ENCODE results near the gene SCYGR3.

Gene SCYGR3, protein sequence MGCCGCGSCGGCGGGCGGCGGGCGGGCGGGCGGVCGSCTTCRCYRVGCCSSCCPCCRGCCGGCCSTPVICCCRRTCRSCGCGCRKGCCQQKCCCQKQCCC

DNA sequence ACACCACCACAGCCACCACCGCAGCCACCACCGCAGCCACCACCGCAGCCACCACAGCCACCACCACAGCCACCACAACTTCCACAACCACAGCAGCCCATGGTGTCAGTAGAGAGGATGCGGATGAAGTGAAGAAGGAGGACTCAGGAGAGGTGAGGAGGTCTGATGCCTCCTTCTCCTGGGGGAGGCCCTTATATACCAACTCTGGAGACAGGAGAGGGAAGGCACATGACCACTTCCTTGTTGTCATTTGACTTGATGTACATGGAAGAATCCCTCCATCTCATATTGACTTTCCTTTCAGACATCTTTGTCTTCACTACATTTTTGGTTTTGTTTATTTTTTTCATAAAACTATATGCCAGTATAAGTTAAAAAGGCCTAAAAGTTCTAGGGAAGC lies at the start of gene SCYGR3:
Gene SCYGR3 (minus strand): TSS at position 101 of the 400 bp plus-strand sequence. CDS start 0 bp downstream, at position 101.
- DNase-seq (ENCODE audit: low read depth in 4 of 4, low spot score in 1 of 4): no peak

GRCh38 chr2:227661827-227662226 lies 47.2 kb upstream of the SCYGR3 start:
- DNase-seq (ENCODE audit: low read depth in 4 of 4, low spot score in 1 of 4): no peak

DNA sequence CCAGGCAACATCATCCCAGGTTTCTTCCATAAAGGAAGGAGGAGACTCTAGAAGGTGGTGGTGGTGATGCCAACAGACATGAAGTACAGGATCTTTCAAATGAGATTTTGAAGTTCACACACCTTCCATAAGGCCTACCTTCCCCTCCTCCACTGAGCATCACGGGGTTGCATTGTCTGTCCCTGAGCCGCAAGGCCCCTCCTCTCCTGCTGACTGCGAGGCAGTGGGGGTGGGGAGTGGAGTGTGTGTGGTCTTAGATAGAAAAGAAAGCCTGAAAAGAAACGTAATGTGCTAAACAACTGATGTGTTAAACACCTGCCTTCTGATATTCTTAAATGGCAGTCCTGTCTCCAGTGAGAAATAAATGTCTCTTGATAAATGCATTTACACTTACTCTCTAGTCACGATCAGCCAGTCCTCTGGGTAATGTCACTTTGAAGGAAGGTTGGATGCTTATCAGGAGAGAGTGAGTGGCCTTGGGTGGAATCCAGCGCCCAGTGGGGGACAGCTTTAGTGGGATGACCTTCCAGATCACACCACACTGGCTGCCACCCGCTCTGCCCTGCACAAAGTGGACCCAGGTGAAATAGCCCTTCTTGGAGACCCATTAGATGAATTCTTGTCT lies 46.5 kb upstream of the SCYGR3 start:
- no peak for DNase-seq (ENCODE audit: low read depth in 4 of 4, low spot score in 1 of 4)

DNA sequence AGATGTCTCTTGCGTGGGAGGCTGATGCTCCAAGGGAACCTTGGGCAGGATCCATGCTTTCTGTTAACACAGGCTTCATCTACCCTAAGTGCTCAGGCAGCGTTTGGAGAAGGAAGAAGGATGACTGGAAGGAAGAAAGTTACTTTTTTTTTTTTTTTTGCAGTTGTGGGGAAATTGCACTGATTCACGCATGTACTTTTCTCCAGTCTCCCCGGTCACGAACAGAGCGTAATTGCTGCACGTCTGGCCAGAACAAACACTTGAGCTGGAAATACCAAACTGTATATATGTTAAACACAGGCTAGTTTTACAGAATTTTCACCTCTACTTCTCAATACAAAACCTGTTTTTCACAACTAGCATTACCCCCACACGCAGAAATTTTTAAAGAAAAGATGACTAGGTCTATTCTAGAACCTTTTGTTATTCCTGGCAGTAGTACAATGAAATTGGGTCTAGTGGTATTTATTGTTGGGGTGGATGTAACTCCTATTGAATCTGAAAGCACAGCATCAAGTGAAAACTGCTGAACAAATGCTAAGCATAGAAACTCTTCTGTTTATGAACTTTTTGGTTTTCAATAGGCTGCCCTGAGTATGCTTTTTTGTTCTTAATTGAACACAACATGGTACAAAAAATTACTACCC lies 42.7 kb upstream of the SCYGR3 start:
- DNase-seq (ENCODE audit: low read depth in 4 of 4, low spot score in 1 of 4): no peak

DNA sequence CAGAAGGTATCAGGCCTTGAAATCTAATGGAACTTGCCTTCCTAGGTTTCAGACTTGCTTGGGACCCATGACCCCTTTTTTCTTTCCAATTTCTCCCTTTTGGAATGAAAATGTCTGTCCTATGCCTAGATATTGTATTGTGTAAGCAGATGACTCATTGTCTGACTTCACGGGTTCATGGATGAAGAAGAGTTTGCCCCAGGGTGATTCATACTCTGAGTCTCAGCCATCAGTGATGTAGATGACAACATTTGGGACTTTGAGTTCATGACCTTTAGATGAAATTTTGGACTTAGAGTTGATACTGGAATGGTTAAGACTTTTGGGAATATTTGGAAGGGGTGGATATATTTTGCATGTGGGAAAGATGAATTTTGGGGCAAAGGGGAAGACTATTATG lies 40.8 kb upstream of the SCYGR3 start:
- no peak for DNase-seq (ENCODE audit: low read depth in 4 of 4, low spot score in 1 of 4)

DNA sequence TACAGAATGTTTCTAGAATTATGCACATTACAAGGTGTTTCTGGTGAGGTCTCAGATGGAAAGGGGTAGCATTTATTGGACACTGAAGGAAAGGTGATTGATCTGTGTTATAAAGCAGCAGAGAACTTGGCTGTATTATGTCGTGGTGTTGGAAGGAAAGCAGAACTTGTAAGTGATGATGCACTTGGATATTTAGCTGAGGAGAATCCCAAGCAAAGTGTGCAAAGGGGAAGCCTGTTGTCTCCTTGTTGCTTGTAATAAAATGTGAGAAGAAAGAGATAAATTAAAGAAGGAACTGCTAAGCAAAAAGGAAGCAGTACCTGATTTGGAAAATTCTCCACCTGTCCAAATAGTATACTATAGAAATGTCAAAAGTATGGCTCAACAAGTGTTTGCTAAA lies 39.8 kb upstream of the SCYGR3 start:
- DNase-seq (ENCODE audit: low read depth in 4 of 4, low spot score in 1 of 4): no peak

GRCh38 chr2:227653419-227653818 lies 38.8 kb upstream of the SCYGR3 start:
- DNase-seq (ENCODE audit: low read depth in 4 of 4, low spot score in 1 of 4): no peak

DNA sequence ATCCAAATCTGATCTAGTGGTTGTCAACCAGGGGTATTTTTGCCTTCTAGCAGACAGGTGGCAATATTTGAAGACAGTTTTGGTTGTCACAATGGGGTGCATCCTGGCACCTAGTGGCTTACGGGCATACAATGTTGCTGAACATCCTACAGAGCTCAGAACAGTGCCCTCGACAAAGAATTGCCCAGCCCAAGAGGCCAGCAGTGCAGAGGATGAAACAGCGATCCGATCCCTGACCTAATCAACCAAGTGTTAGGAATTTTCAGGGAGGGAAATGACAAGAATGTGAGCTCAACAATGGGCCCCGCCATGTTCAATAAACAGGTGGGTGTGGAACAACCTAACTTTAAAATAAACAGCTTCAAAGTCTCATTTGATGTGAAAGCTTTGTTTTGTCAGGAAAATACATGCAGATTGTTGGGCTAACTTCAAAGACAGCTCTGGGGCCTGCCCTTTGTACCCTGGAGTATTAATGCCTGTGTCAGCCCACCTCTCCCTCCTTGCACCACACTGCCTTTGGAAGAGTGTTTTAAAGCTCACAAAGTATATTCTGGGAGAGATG lies 29.4 kb upstream of the SCYGR3 start:
- DNase-seq (ENCODE audit: low read depth in 4 of 4, low spot score in 1 of 4): no peak

- DNase-seq (ENCODE audit: low read depth in 4 of 4, low spot score in 1 of 4): no peak
These were observed 28.0 kb upstream of the SCYGR3 start for GRCh38 chr2:227642656-227643055.

DNA sequence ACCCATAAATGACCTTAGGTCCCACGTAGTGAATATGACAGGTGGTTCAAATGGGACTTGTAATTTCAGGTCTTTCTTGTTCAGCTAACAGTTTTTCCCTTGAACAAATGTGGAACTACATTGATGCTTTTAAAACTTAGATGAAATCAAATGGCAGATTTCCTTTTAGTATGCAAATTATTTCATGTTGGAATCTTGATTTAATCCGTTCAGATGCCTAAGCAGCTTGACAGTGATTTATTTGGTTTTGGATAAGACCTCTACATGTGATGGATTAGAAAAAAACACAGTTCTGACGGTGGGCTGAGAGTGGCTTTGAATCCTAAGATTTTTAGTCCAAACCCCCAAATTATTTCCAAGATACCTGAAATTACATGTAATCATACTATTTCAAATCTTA lies 19.6 kb upstream of the SCYGR3 start:
- no peak for DNase-seq (ENCODE audit: low read depth in 4 of 4, low spot score in 1 of 4)

GRCh38 chr2:227632827-227633226 lies 18.2 kb upstream of the SCYGR3 start:
- DNase-seq (ENCODE audit: low read depth in 4 of 4, low spot score in 1 of 4): no peak

- no peak for DNase-seq (ENCODE audit: low read depth in 4 of 4, low spot score in 1 of 4)
These were observed 15.7 kb upstream of the SCYGR3 start for GRCh38 chr2:227630322-227630721.

DNA sequence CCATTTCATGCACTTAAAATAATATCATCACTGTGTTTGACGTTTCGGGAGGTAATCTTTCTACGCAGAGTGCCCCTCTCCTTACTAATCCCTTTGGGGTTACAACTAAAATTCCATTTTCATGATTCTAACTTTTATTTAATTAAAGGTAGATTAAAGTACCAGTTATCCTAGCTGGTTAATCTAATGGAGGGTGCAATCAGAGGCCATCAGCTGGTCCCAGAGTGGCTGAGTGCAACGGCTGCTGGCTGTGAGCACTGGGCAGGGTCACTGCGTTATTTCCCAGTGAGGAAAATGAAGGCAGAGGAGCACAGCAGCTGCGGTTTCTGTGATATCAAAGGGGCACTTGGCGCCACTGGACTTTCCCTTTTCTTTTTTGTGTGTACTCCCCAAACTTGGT lies 14.8 kb upstream of the SCYGR3 start:
- DNase-seq (ENCODE audit: low read depth in 4 of 4, low spot score in 1 of 4): no peak

DNA sequence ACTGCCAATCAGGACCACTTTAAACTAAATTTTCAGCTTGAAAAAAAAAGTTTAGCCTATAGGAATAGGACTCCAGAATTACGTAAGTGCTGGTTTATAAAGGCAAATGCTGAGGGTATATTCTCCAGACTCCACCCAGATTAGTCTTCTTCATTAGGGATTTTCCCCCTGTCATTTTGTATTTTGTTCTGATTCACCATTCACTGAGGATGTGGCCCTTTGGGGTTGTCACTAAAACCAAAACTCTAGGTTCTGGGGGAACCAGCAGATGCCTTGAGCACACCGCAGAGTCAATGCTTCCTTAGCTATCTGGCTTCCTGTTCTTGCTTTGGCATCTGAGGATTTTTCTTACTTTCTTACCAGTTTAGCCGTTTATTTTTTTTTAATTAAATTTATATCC lies 13.1 kb upstream of the SCYGR3 start:
- DNase-seq (ENCODE audit: low read depth in 4 of 4, low spot score in 1 of 4): no peak

GRCh38 chr2:227626580-227627151 lies 12.0 kb upstream of the SCYGR3 start:
- no peak for DNase-seq (ENCODE audit: low read depth in 4 of 4, low spot score in 1 of 4)

- no peak for DNase-seq (ENCODE audit: low read depth in 4 of 4, low spot score in 1 of 4)
These were observed 10.8 kb upstream of the SCYGR3 start for GRCh38 chr2:227625420-227625819.

GRCh38 chr2:227623226-227623625 lies 8.6 kb upstream of the SCYGR3 start:
- DNase-seq (ENCODE audit: low read depth in 4 of 4, low spot score in 1 of 4): no peak

GRCh38 chr2:227617316-227618230 lies 2.9 kb upstream of the SCYGR3 start, which contains the start of gene SCYGR4:
SCYGR4 (plus strand) TSS chr2:227617498; CDS start chr2:227617498, 0 bp downstream.
- DNase-seq (ENCODE audit: low read depth in 4 of 4, low spot score in 1 of 4): no peak

DNA sequence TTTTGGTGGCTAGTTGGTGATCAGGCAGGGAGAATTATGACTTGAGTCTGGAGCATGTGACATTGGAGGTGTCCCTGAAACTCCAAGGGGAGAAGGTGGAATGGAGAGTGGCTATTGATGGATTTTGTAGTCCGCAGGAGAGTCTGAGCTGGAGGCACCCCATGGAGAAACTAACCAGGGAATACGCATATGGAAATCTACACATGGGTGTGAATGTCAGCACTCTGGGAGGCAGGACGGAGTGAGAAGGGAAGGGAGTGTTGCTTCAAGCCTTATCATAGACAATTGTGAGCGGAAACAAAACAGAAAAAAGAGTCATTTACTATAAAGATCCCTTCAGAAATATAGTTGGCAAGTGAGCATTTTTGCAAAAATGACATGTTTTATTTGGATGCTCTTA lies 2.0 kb upstream of the SCYGR3 start:
- DNase-seq (ENCODE audit: low read depth in 4 of 4, low spot score in 1 of 4): no peak

DNA sequence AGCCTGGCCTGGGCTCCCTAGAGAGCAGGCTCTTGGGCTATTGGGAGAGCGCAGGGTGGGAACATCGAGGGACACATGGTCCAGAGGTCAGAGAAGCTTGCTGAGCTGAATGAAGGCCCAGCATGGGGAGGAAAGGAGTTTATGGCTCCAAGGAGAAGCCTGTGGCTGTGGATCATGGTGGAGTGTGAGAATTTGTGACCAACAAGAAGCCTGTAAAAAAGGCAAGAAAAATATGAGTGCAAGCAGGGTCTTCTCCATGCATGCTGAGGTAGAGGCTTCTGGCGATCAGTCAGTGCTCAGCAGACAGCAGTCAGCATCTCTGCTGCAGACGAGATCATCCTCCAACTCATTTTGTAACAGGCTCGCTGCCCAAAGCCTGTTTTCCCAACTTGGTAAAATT lies 1.3 kb upstream of the SCYGR3 start:
- DNase-seq (ENCODE audit: low read depth in 4 of 4, low spot score in 1 of 4): no peak

- no peak for DNase-seq (ENCODE audit: low read depth in 4 of 4, low spot score in 1 of 4)
These were observed 541 bp upstream of the SCYGR3 start for GRCh38 chr2:227615181-227615580.
